ENCODE results near the gene CRNN.

GRCh38 chr1:152461544-152461943, 47.5 kb upstream of the CRNN start:
- peak; percentile 67 for TF ChIP-seq CTCF (IDR thresholded peaks at IDR 0.05; ENCODE audit: low read depth, low read length, poor library complexity, severe bottlenecking)
- TF ChIP-seq EZH2phosphoT487 (IDR thresholded peaks at IDR 0.05; ENCODE audit: borderline replicate concordance, low read length): no peak
